Psoas muscle (tissue), 8 donors: ENCODE data around the gene NCDN. TPM values are rescaled to one million over a fixed set of nuclear protein-coding genes. Genes with fewer than 3 reads are reported as not detected.

Source experiments
- ATAC-seq, 4 donors: fragments of 200-7000 bp; cut with Tn5 transposase; one replicate each; pipeline ENCODE4 v1.9.1; 2020; ENCODE audit warnings: moderate library complexity in 3 of 4, mild to moderate bottlenecking in 2 of 4
- DNase-seq, 2 donors: peaks; one replicate each; pipeline ENCODE4 v3.0.0-alpha.2; 2020
- H3K27ac ChIP-seq: fragments of 200-600 bp; one replicate; pipeline ENCODE4 v1.8.0; 2022
- H3K27me3 ChIP-seq, 3 donors: fragments of 200-600 bp in 1 of 3; one replicate each; pipeline versions ENCODE4 v1.6.1 to v1.8.0; 2013 to 2022; ENCODE audit warnings: low read length in 2 of 3, mild to moderate bottlenecking in 2 of 3, moderate library complexity in 1 of 3; ENCODE audit not compliant: insufficient read depth in 3 of 3
- H3K36me3 ChIP-seq, 2 donors: fragments of 200-600 bp in 1 of 2; one replicate each; pipeline versions ENCODE4 v1.6.1 to v1.8.0; 2013 to 2022; ENCODE audit warnings: low read depth in 1 of 2, mild to moderate bottlenecking in 1 of 2, moderate library complexity in 1 of 2; ENCODE audit not compliant: insufficient read depth in 1 of 2
- H3K4me1 ChIP-seq: fragments of 200-600 bp; one replicate; pipeline ENCODE4 v1.8.0; 2022
- H3K4me3 ChIP-seq: fragments of 200-600 bp; one replicate; pipeline ENCODE4 v1.8.0; 2022; ENCODE audit warnings: mild to moderate bottlenecking
- H3K9me3 ChIP-seq: fragments of 200-600 bp; one replicate; pipeline ENCODE4 v1.8.0; 2022
- WGBS, 3 donors: extraction: QIAGEN DNeasy Blood & Tissue Kit; methylation state at CpG; one replicate each; pipeline versions ENCODE4 v1.1.6 to v1.1.7; 2013; 5-methylcytosine and 5-hydroxymethylcytosine counted together
- intact Hi-C, 2 donors: fragments of 100-400 bp; cut with DNase I; formaldehyde crosslinking; loops; one replicate each; pipeline versions ENCODE4 v1.11.0 to v1.14.2; 2022
- polyA plus RNA-seq, 3 donors: library from polyadenylated mRNA; stranded (reverse); fragments of 200-250 nt; gene quantifications; one replicate each; pipeline ENCODE4 v1.2.3, GENCODE V29; 2013
- total RNA-seq, 4 donors: library from RNA; stranded (reverse); fragmentation: NEBNext Ultra II Directional in 2 of 4; extraction: Animal tissue kit (Norgen Biotek cat#: 25700) in 2 of 4; gene quantifications; one replicate each; pipeline versions ENCODE4 v1.2.1 to v1.2.4, GENCODE V29; 2021 to 2023
- TF ChIP-seq, protein P1 (sequence below): fragments of 200-600 bp; IDR thresholded peaks from one replicate; pipeline ENCODE4 v1.8.0; 2022; ENCODE audit warnings: antibody characterized with exemption
- donor health status: healthy with polysubstance abuse.
- donor health status: DM: no; HTN: no; CAD: no; lungs with moderate emphysema.
- donor health status: Bipolar disorder and iron deficiency.
- donor health status: healthy.
- donor health status: DM: yes; HTN: yes; CAD: no.
- donor health status: DM: no; HTN: no; CAD: no.
- donor health status: DM: no; HTN: no; CAD: no.
- donor health status: DM: yes; HTN: yes; CAD: no.

NCDN gene
- total and polyA plus RNA-seq, 7 donors, result 6.8 to 23.1 (median 13.9) TPM

DNA sequence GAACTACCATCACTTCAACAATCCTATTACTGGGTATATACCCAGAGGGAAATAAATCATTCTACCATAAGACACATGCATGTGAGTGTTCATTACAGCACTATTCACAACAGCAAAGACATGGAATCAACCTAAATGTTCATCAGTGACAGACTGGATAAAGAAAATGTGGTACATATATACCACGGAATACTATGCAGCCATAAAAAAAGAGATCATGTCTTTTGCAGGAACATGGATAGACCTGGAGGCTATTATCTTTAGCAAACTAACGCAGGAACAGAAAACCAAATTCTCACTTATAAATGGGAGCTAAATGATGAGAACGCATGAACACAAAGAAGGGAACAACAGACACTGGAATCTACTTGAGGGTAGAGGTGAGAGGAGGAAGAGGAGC, 39.4 kb upstream of the NCDN start:
- intact Hi-C loops, result no loop called here
- Histone ChIP-seq H3K9me3 (peaks cover 21% of the 10 kb centered on the region), H3K27me3 (no peaks in the 10 kb centered on the region), H3K4me1 (peaks cover 8% of the 10 kb centered on the region), H3K27ac (no peak overlapping the region), H3K4me3 (no peak overlapping the region), H3K36me3 (no peaks in the 10 kb centered on the region)
- TF ChIP-seq, protein P1, sequence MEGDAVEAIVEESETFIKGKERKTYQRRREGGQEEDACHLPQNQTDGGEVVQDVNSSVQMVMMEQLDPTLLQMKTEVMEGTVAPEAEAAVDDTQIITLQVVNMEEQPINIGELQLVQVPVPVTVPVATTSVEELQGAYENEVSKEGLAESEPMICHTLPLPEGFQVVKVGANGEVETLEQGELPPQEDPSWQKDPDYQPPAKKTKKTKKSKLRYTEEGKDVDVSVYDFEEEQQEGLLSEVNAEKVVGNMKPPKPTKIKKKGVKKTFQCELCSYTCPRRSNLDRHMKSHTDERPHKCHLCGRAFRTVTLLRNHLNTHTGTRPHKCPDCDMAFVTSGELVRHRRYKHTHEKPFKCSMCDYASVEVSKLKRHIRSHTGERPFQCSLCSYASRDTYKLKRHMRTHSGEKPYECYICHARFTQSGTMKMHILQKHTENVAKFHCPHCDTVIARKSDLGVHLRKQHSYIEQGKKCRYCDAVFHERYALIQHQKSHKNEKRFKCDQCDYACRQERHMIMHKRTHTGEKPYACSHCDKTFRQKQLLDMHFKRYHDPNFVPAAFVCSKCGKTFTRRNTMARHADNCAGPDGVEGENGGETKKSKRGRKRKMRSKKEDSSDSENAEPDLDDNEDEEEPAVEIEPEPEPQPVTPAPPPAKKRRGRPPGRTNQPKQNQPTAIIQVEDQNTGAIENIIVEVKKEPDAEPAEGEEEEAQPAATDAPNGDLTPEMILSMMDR, result no peak
- DNase-seq, result no peak
- WGBS, 3 donors, result 98 to 99% (median 98%) methylated on average over 3 of the region's 3 CpGs
- no peak for ATAC-seq

DNA sequence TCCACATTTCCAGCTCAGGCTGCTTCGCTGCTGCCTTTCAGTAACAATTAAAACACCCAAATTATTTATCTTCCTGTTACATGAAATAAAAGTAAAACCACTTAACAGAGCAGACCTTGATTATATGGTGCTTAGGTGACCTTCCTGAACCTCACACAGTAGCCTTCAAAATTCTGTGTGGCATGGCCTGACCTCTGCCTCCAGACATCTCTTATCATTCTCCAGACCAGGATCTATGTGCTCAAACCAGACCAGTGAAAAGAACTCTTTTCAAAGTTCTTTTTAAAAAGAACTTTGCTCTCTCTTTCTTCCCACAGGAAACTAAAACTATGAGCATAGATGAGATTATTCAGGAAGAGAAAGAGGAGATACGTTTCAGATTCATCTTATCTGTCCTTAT, 38.2 kb upstream of the NCDN start:
- no peak for DNase-seq
- intact Hi-C loops, result no loop called here
- TF ChIP-seq, protein P1, result no peak
- H3K4me3 ChIP-seq, result no peak overlapping the region
- no peaks in the 10 kb centered on the region for H3K4me1 ChIP-seq
- peaks cover 21% of the 10 kb centered on the region for H3K9me3 ChIP-seq
- no peak overlapping the region for H3K27ac ChIP-seq
- WGBS, 3 donors, result 69 to 76% (median 76%) methylated on average over 2 of the region's 2 CpGs
- ATAC-seq, result no peak
- no peaks in the 10 kb centered on the region for H3K36me3 ChIP-seq
- no peaks in the 10 kb centered on the region for H3K27me3 ChIP-seq

DNA sequence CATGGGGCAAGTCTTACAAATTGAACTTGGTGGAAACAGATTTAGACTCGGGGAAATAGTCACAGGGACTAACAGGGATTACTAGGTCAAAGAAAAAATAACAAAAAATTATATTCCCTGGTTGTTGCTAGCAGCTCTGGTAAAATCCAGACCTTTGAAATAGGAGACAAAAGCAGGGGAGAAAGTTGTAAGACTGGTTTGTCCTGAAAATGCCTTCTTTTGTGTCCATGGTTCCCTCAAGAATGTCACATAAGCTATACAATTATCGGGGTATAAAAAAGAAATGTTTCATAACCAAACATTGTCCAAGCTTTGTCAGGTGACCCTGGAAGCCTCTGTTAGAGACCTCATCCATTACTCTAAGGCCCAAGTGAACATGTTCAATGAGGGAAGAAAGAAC, 33.5 kb upstream of the NCDN start:
- DNase-seq (no peak), ATAC-seq (no peak)
- intact Hi-C loops, result no loop called here
- Histone ChIP-seq H3K9me3 (no peaks in the 10 kb centered on the region), H3K4me3 (no peak overlapping the region), H3K27ac (no peak overlapping the region), H3K4me1 (no peaks in the 10 kb centered on the region), H3K27me3 (no peaks in the 10 kb centered on the region), H3K36me3 (no peaks in the 10 kb centered on the region)
- TF ChIP-seq, protein P1, result no peak
- WGBS, 3 donors, result 77 to 86% (median 82%) methylated on average over 2 of the region's 2 CpGs

DNA sequence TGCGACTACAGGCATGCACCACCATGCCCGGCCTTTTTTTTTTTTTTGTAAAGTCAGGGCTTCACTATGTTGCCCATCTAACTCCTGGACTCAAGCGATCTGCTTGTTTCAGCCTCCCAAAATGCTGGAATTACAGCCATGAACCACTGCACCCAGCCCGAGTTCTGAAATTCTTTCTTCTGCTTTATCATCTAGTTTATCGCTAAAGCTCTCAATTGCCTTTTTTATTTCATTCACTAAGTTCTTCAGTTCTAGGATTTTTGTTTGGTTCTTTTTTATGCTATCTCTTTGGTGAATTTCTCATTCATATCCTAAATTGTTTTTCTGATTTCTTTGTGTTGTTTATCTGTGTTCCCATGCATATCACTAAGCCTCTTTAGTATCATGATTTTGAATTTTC, 27.4 kb upstream of the NCDN start:
- DNase-seq, result no peak
- TF ChIP-seq, protein P1, result no peak
- ATAC-seq, result no peak
- no peak overlapping the region for H3K27ac ChIP-seq
- 78 to 80% (median 78%) methylated on average over 5 of the region's 5 CpGs for WGBS, 3 donors
- H3K36me3 ChIP-seq, result no peaks in the 10 kb centered on the region
- intact Hi-C loops, result no loop called here
- H3K27me3 ChIP-seq, result no peaks in the 10 kb centered on the region
- H3K9me3 ChIP-seq, result no peaks in the 10 kb centered on the region
- H3K4me1 ChIP-seq, result peaks cover 21% of the 10 kb centered on the region
- no peak overlapping the region for H3K4me3 ChIP-seq

DNA sequence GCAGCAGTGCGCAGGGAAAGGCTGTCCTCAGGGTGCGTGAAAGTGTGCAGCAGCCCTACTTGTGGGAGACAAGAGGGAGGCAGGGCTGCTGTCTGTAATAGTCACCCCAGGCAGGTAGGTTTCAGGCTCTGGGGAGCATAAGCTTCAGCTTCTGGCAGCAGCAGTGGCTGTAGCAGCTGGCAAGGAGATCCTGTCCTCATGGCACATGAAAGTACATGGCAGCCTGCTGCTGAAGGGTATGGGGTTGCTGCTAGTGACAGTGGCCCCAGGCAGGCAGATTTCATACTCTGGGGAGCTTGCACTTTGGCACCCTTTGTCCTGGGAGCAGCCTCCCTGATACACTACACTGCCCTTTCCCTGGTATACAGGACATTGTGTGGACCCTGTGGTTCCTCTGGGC, 26.7 kb upstream of the NCDN start:
- intact Hi-C loops, result no loop called here
- ATAC-seq, result peak in 2 of 4 donors; percentile 32 to 33
- Histone ChIP-seq H3K27me3 (no peaks in the 10 kb centered on the region), H3K4me1 (peaks cover 21% of the 10 kb centered on the region), H3K36me3 (no peaks in the 10 kb centered on the region), H3K9me3 (no peaks in the 10 kb centered on the region), H3K27ac (no peak overlapping the region), H3K4me3 (no peak overlapping the region)
- WGBS, 3 donors, result 91 to 100% (median 100%) methylated on average over 2 of the region's 2 CpGs
- TF ChIP-seq, protein P1, result no peak
- DNase-seq, result no peak
